DOHH2 (cell line): ENCODE data around the gene IRX4.

Experiments used
- H3F3A ChIP-seq: fragments of 200-600 bp; sonication (generic), shearing (Covaris generic); 2 replicates; pipeline ENCODE4 v1.6.0; 2016; ENCODE audit warnings: antibody characterized with exemption, mild to moderate bottlenecking; ENCODE audit not compliant: control insufficient read depth, insufficient read depth
- H3K27ac ChIP-seq: fragments of 200-600 bp; sonication (generic); 2 replicates; pipeline ENCODE4 v1.5.1; 2014; ENCODE audit warnings: low read depth, mild to moderate bottlenecking, low read length, moderate library complexity
- H3K27me3 ChIP-seq: fragments of 200-600 bp; sonication (generic); 2 replicates; pipeline ENCODE4 v1.6.1; 2014; ENCODE audit warnings: mild to moderate bottlenecking, low read length, mixed read lengths; ENCODE audit not compliant: control insufficient read depth
- H3K36me3 ChIP-seq: fragments of 200-600 bp; sonication (generic); 2 replicates; pipeline ENCODE4 v1.6.1; 2014; ENCODE audit warnings: mild to moderate bottlenecking, low read length, moderate library complexity, mixed read lengths; ENCODE audit not compliant: control insufficient read depth
- H3K4me1 ChIP-seq: fragments of 200-600 bp; sonication (generic); 2 replicates; pipeline ENCODE4 v1.6.1; 2014; ENCODE audit warnings: mild to moderate bottlenecking, low read length, mixed read lengths; ENCODE audit not compliant: control insufficient read depth
- H3K4me2 ChIP-seq: fragments of 200-600 bp; sonication (generic); 2 replicates; pipeline ENCODE4 v1.6.0; 2014; ENCODE audit warnings: mild to moderate bottlenecking, low read length, moderate library complexity
- H3K4me3 ChIP-seq: fragments of 200-600 bp; sonication (generic); 2 replicates; pipeline ENCODE4 v1.5.1; 2014; ENCODE audit warnings: mild to moderate bottlenecking, low read length, mixed read lengths
- H3K79me2 ChIP-seq: fragments of 200-600 bp; sonication (generic); 2 replicates; pipeline ENCODE4 v1.6.1; 2014; ENCODE audit warnings: mild to moderate bottlenecking, low read length, mixed read lengths; ENCODE audit not compliant: control insufficient read depth
- H3K9me2 ChIP-seq: fragments of 200-600 bp; sonication (generic); replicated peaks from 2 replicates; pipeline ENCODE4 v1.6.1; 2014; ENCODE audit warnings: mild to moderate bottlenecking, low read length, mixed read lengths; ENCODE audit not compliant: control insufficient read depth
- H3K9me3 ChIP-seq: fragments of 200-600 bp; sonication (generic); 2 replicates; pipeline ENCODE4 v1.6.1; 2014; ENCODE audit warnings: antibody characterized with exemption, low read length, mixed read lengths; ENCODE audit not compliant: control insufficient read depth, insufficient read depth
- H4K20me1 ChIP-seq: fragments of 200-600 bp; sonication (generic); 2 replicates; pipeline ENCODE4 v1.6.0; 2014; ENCODE audit warnings: low read depth, mild to moderate bottlenecking, antibody characterized with exemption, low read length, moderate library complexity; ENCODE audit not compliant: control insufficient read depth, insufficient read depth
- CTCF ChIP-seq: fragments of 200-600 bp; sonication (generic); IDR thresholded peaks from one replicate; pipeline ENCODE4 v1.5.1; 2014; ENCODE audit warnings: antibody characterized with exemption, mild to moderate bottlenecking, low read depth, low read length; ENCODE audit not compliant: poor library complexity, severe bottlenecking
- EZH2phosphoT487 ChIP-seq: fragments of 200-600 bp; sonication (generic); IDR thresholded peaks from 2 replicates; pipeline ENCODE4 v1.6.1; 2017; ENCODE audit warnings: borderline replicate concordance, mild to moderate bottlenecking, antibody characterized with exemption, low read length, moderate library complexity, mixed read lengths

The IRX4 gene

GRCh38 chr5:1865948-1866347 lies 16.8 kb downstream of the IRX4 start:
- Histone ChIP-seq H3K4me1 (no peaks in the 10 kb centered on the region), H3F3A (no peaks in the 10 kb centered on the region), H3K27me3 (no peaks in the 10 kb centered on the region), H3K4me2 (no peak overlapping the region), H3K4me3 (no peak overlapping the region), H3K27ac (no peak overlapping the region), H3K9me3 (peaks cover 9% of the 10 kb centered on the region; the same call in 1 of the 2 replicates), H3K9me2 (no peaks in the 10 kb centered on the region), H3K36me3 (no peaks in the 10 kb centered on the region), H3K79me2 (no peaks in the 10 kb centered on the region), H4K20me1 (no peaks in the 10 kb centered on the region)
- TF ChIP-seq CTCF (no peak), EZH2phosphoT487 (no peak)

- H3K4me1 ChIP-seq = no peaks in the 10 kb centered on the region
- H3K9me3 ChIP-seq = peaks cover 4% of the 10 kb centered on the region; the same call in 1 of the 2 replicates
- no peaks in the 10 kb centered on the region for H3K27me3 ChIP-seq
- H3K27ac ChIP-seq = no peak overlapping the region
- no peak overlapping the region for H3K4me3 ChIP-seq
- no peaks in the 10 kb centered on the region for H3K36me3 ChIP-seq
- no peaks in the 10 kb centered on the region for H4K20me1 ChIP-seq
- no peak overlapping the region for H3K4me2 ChIP-seq
- no peaks in the 10 kb centered on the region for H3F3A ChIP-seq
- no peaks in the 10 kb centered on the region for H3K79me2 ChIP-seq
- no peaks in the 10 kb centered on the region for H3K9me2 ChIP-seq
- TF ChIP-seq EZH2phosphoT487 = no peak
- TF ChIP-seq CTCF = no peak
Measured at GRCh38 chr5:1865486-1865885, 17.2 kb downstream of the IRX4 start.

GRCh38 chr5:1864896-1865440 lies 17.8 kb downstream of the IRX4 start:
- no peaks in the 10 kb centered on the region for H3K79me2 ChIP-seq
- no peak overlapping the region for H3K27ac ChIP-seq
- no peak overlapping the region for H3K4me3 ChIP-seq
- no peaks in the 10 kb centered on the region for H3K27me3 ChIP-seq
- no peaks in the 10 kb centered on the region for H3K4me1 ChIP-seq
- TF ChIP-seq CTCF (no peak), EZH2phosphoT487 (no peak)
- no peaks in the 10 kb centered on the region for H3K36me3 ChIP-seq
- H3K9me3 ChIP-seq = peaks cover 2% of the 10 kb centered on the region; the same call in 1 of the 2 replicates
- no peaks in the 10 kb centered on the region for H3F3A ChIP-seq
- no peak overlapping the region for H3K4me2 ChIP-seq
- H4K20me1 ChIP-seq = no peaks in the 10 kb centered on the region
- H3K9me2 ChIP-seq = no peaks in the 10 kb centered on the region
